ENCODE measurements around the gene TMEM72.

- TF ChIP-seq CTCF (conservative IDR thresholded peaks at IDR 0.05; ENCODE audit: low read length) (no peak), EZH2phosphoT487 (IDR thresholded peaks at IDR 0.05; ENCODE audit: borderline replicate concordance) (no peak)
These were observed 9.9 kb downstream of the TMEM72 start for GRCh38 chr10:44921061-44921460.
